Measurements from ENCODE around the gene PPP4R1. TPM values are rescaled to one million over a fixed set of nuclear protein-coding genes. Genes with fewer than 3 reads are reported as not detected.

The PPP4R1 gene
- total RNA-seq, 1 experiment from 2014 or later: 66.7 TPM

DNA sequence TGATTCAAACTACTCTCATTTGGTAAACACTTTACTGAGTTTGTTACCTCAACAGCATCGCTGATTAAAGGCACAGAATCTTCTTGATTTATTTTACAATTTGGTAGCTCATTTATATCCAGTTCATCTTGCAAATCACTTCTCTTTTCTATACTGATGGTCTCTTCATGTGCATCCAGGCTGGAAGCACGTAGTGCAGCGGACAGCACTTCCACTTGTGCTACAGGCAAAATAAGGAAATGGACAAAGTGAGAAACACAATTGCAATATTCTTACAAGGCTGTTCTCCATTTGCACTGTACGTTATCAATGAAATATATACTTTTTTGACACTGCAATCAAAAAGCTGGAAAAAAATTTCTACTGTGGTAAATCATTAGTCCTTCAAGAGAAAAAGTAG, 51.0 kb downstream of the PPP4R1 start:
- TF ChIP-seq EGR1 (IDR thresholded peaks at IDR 0.05; ENCODE audit: low read depth) (no peak), EZH2phosphoT487 (IDR thresholded peaks at IDR 0.05; ENCODE audit: borderline replicate concordance) (no peak), POLR2A (IDR thresholded peaks at IDR 0.05; ENCODE audit: borderline replicate concordance, extremely low read depth, insufficient read depth, insufficient read length) (no peak)
- TF ChIP-seq, protein P1, sequence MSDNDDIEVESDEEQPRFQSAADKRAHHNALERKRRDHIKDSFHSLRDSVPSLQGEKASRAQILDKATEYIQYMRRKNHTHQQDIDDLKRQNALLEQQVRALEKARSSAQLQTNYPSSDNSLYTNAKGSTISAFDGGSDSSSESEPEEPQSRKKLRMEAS (IDR thresholded peaks at IDR 0.05): no peak
- TF ChIP-seq, protein P2, sequence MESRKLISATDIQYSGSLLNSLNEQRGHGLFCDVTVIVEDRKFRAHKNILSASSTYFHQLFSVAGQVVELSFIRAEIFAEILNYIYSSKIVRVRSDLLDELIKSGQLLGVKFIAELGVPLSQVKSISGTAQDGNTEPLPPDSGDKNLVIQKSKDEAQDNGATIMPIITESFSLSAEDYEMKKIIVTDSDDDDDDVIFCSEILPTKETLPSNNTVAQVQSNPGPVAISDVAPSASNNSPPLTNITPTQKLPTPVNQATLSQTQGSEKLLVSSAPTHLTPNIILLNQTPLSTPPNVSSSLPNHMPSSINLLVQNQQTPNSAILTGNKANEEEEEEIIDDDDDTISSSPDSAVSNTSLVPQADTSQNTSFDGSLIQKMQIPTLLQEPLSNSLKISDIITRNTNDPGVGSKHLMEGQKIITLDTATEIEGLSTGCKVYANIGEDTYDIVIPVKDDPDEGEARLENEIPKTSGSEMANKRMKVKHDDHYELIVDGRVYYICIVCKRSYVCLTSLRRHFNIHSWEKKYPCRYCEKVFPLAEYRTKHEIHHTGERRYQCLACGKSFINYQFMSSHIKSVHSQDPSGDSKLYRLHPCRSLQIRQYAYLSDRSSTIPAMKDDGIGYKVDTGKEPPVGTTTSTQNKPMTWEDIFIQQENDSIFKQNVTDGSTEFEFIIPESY (IDR thresholded peaks at IDR 0.05; ENCODE audit: extremely low read depth, insufficient replicate concordance, low read length): no peak
- TF ChIP-seq, protein P3, sequence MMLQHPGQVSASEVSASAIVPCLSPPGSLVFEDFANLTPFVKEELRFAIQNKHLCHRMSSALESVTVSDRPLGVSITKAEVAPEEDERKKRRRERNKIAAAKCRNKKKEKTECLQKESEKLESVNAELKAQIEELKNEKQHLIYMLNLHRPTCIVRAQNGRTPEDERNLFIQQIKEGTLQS (IDR thresholded peaks at IDR 0.05): no peak
- intact Hi-C loops (cut with micrococcal nuclease): no loop called here
- Histone ChIP-seq H3K9me2 (ENCODE audit: insufficient read depth) (no peaks in the 10 kb centered on the region), H3K9ac (ENCODE audit: low read length) (no peak overlapping the region), H4K20me1 (ENCODE audit: insufficient read depth) (no peaks in the 10 kb centered on the region), H3K36me3 (ENCODE audit: control insufficient read depth in 1 of 2, insufficient read depth in 2 of 2, low read length in 2 of 2) (peaks cover 11 to 25% of the 10 kb centered on the region in 2 experiments), H3K4me2 (ENCODE audit: low read length) (no peak overlapping the region), H3K27ac (ENCODE audit: low read depth, low read length) (no peak overlapping the region), H3K79me2 (ENCODE audit: insufficient read depth, low read length) (no peaks in the 10 kb centered on the region), H3K27me3 (ENCODE audit: insufficient read depth, low read length) (no peaks in the 10 kb centered on the region), H3K4me3 (replicated peaks in 1 of 2; ENCODE audit: low read depth in 1 of 2, low read length in 2 of 2) (no peak overlapping the region), H2AFZ (ENCODE audit: low read depth, low read length, poor library complexity, severe bottlenecking) (no peak overlapping the region), H3K9me3 (ENCODE audit: control insufficient read depth in 1 of 2, insufficient read depth in 1 of 2, low read depth in 1 of 2, low read length in 2 of 2) (no peaks in the 10 kb centered on the region), H3K4me1 (ENCODE audit: control insufficient read depth in 1 of 2, insufficient read depth in 2 of 2, low read length in 2 of 2) (no peaks in the 10 kb centered on the region; a peak in 1 of 4 replicates)
- BruUV-seq (replicated peaks): no TSS peak
- no peak for ATAC-seq
- DNase-seq (ENCODE audit: low read depth, low spot score): no peak
- CTCF ChIA-PET: no interaction called here
- RAD21 ChIA-PET (ENCODE audit: low non-redundant PET in 1 of 2, low total read pairs in 2 of 2, uncharacterized antibody in 2 of 2, unreplicated experiment in 2 of 2): no interaction called here
- POLR2A ChIA-PET: no interaction called here

DNA sequence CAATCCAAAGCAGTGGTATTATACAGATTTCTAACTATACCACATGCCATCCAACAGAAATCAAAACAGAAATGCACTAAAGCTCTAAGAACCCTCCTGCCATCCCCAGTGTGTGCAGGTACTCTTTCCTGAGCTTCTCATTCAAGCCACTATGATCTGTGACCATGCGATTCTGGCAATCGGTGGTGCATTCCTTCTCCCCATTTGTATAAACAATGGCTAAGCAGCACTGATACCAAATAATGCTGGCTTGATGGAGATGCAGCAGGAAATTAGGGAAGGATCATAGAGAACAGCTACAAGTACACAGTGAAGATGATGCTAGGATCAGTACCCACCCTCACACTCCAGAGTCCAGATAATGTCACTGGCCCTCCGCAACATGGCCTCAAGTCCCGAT, 51.8 kb downstream of the PPP4R1 start:
- Histone ChIP-seq H3K79me2 (ENCODE audit: insufficient read depth, low read length) (no peaks in the 10 kb centered on the region), H3K4me1 (ENCODE audit: control insufficient read depth in 1 of 2, insufficient read depth in 2 of 2, low read length in 2 of 2) (no peaks in the 10 kb centered on the region; a peak in 1 of 4 replicates)

More for the DNA sequence above, 51.8 kb downstream of the PPP4R1 start:
- Histone ChIP-seq H3K4me3 (replicated peaks in 1 of 2; ENCODE audit: low read depth in 1 of 2, low read length in 2 of 2) (no peak overlapping the region), H3K27ac (ENCODE audit: low read depth, low read length) (no peak overlapping the region), H3K9me2 (ENCODE audit: insufficient read depth) (no peaks in the 10 kb centered on the region), H3K9me3 (ENCODE audit: control insufficient read depth in 1 of 2, insufficient read depth in 1 of 2, low read depth in 1 of 2, low read length in 2 of 2) (no peaks in the 10 kb centered on the region), H3K9ac (ENCODE audit: low read length) (no peak overlapping the region), H3K4me2 (ENCODE audit: low read length) (no peak overlapping the region), H4K20me1 (ENCODE audit: insufficient read depth) (no peaks in the 10 kb centered on the region), H3K36me3 (ENCODE audit: control insufficient read depth in 1 of 2, insufficient read depth in 2 of 2, low read length in 2 of 2) (peaks cover 13 to 25% of the 10 kb centered on the region in 2 experiments), H3K27me3 (ENCODE audit: insufficient read depth, low read length) (no peaks in the 10 kb centered on the region), H2AFZ (ENCODE audit: low read depth, low read length, poor library complexity, severe bottlenecking) (no peak overlapping the region)
- POLR2A ChIA-PET: no interaction called here
- BruUV-seq (replicated peaks): no TSS peak
- ATAC-seq (no peak), DNase-seq (ENCODE audit: low read depth, low spot score) (no peak)
- CTCF ChIA-PET: interaction anchor here (0.7 kb wide), 1 partner anchor 13 kb away, joined by 3 read pairs; no protein-coding TSS in a partner anchor
- TF ChIP-seq, protein P1 (IDR thresholded peaks at IDR 0.05): no peak
- TF ChIP-seq YY1 (IDR thresholded peaks at IDR 0.05; ENCODE audit: extremely low read depth, insufficient replicate concordance, low read depth, low read length) (no peak), SIN3A (IDR thresholded peaks at IDR 0.05; ENCODE audit: low read depth) (no peak), JUND (IDR thresholded peaks at IDR 0.05) (no peak), EZH2phosphoT487 (IDR thresholded peaks at IDR 0.05; ENCODE audit: borderline replicate concordance) (no peak), POLR2A (IDR thresholded peaks at IDR 0.05; ENCODE audit: borderline replicate concordance, extremely low read depth, insufficient read depth, insufficient read length) (no peak), TCF7L2 (IDR thresholded peaks at IDR 0.05; ENCODE audit: borderline replicate concordance, extremely low read depth, insufficient read depth, insufficient read length) (no peak), RAD21 (IDR thresholded peaks at IDR 0.05; ENCODE audit: low read depth) (no peak), EGR1 (IDR thresholded peaks at IDR 0.05; ENCODE audit: low read depth) (no peak), SRF (IDR thresholded peaks at IDR 0.05; ENCODE audit: low read depth) (no peak)
- TF ChIP-seq, protein P3 (IDR thresholded peaks at IDR 0.05): no peak
- TF ChIP-seq, protein P2 (IDR thresholded peaks at IDR 0.05; ENCODE audit: extremely low read depth, insufficient replicate concordance, low read length): no peak
- intact Hi-C loops (cut with micrococcal nuclease): no loop called here
- RAD21 ChIA-PET (ENCODE audit: low non-redundant PET in 1 of 2, low total read pairs in 2 of 2, uncharacterized antibody in 2 of 2, unreplicated experiment in 2 of 2): no interaction called here

Measured in HCT116 (cell line).